Astrocyte of the cerebellum (primary cell): Measurements from ENCODE around the gene SUSD2.
A peak's percentile ranks its signal among the peaks of the same experiment; 100 is the strongest.

Experiments
- DNase-seq: peaks from one replicate; pipeline ENCODE4 v3.0.0-alpha.2; 2011; ENCODE audit warnings: low read depth
- H3K4me3 ChIP-seq: 2 replicates; pipeline ENCODE4 v1.5.1; 2011; ENCODE audit warnings: mild to moderate bottlenecking, low read depth, low read length, moderate library complexity
- in situ Hi-C: cut with HindIII; loops from 2 replicates; pipeline ENCODE4 v1.10.0; 2017; ENCODE audit warnings: low sequenced_read_pairs
- TF ChIP-seq, protein P1 (sequence below): IDR thresholded peaks from 2 replicates; pipeline ENCODE4 v1.5.1; 2012; ENCODE audit warnings: low read length, low read depth, moderate library complexity, mild to moderate bottlenecking; ENCODE audit errors: missing control alignments

SUSD2 gene

DNA sequence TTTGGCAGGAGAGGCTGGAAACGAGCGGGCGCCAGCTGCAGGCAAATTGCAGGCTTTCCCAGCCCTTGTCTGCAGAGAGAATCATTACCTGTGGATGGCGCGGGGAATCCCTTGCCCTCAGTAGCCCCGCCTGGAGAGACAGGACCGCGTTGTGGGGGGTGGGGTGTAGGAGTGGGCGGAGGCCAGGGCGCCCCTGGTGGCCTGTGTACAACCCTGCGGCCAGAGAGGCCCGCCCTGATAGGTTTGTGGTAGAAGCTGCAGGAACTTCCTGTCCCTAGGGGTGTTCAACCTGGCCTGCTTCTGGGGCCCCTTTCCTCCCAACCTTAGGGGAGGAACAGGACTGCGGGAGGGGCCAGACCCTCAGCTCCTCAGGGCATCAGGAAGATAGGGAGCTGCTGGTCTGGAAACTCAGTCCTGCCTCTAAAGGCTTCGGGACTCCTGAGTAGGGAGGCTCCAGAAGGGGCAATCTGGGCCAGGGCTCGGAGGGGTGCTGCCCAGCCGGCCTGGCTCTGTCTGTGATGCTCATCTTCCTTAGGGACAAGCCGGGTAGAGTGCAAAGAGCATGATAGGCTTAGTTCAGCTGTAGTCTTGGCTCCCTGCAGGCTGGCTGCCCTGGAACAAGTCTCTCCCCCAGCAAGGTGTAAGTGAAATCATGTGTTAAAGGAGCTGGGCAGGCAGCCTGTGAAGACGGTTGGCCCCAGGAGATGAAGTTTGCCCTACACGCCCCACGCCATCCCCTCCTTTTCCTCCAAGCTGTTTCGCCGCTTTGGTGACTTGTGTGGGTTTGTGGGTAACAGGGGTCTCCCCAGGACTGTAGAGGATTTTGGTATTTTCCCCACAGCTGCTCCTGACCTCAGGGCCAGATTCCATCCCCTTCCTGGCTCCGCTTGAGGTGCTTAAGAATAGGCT, 24.1 kb upstream of the SUSD2 start:
- no peak for DNase-seq
- H3K4me3 ChIP-seq, result peak overlapping the region; percentile 63
- TF ChIP-seq, protein P1, sequence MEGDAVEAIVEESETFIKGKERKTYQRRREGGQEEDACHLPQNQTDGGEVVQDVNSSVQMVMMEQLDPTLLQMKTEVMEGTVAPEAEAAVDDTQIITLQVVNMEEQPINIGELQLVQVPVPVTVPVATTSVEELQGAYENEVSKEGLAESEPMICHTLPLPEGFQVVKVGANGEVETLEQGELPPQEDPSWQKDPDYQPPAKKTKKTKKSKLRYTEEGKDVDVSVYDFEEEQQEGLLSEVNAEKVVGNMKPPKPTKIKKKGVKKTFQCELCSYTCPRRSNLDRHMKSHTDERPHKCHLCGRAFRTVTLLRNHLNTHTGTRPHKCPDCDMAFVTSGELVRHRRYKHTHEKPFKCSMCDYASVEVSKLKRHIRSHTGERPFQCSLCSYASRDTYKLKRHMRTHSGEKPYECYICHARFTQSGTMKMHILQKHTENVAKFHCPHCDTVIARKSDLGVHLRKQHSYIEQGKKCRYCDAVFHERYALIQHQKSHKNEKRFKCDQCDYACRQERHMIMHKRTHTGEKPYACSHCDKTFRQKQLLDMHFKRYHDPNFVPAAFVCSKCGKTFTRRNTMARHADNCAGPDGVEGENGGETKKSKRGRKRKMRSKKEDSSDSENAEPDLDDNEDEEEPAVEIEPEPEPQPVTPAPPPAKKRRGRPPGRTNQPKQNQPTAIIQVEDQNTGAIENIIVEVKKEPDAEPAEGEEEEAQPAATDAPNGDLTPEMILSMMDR, result peak; percentile 84
- in situ Hi-C loops, result no loop called here

DNA sequence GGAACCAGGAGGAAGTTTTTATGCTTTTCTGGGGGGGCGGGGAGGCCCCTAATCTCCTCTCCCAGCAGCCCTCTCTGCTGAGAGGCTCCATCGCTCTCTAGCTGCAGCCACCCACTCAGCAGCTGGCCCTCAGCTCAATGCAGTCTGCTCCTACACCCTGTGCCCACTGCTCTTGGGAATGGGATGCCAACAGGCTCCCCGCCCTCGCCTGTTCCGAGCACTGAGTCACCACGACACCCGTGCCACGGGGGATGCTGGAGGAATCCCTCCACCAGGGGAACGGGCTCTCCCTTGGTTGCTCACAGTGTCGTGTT, 23.5 kb upstream of the SUSD2 start:
- in situ Hi-C loops, result no loop called here
- TF ChIP-seq, protein P1, result no peak
- H3K4me3 ChIP-seq, result no peak overlapping the region
- no peak for DNase-seq

DNA sequence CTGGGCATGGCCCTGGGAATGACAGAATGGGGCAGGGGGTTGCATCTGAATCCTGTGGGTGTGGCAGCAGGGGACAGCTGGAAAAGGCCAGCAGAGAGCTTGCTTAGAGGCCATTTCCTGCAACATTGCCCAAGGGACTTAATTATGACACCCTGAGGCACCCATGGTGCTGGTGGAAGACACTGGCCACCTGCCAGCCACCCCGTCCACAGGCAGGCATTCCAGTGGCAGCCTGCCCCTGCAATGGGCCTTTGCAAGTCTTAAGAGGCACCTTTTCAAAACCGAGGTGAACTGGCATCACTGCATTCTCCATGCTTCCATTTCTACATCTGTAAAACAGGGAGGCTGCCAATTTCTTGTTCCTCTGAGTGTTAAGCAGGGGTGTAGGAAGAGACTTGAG, 21.6 kb upstream of the SUSD2 start:
- H3K4me3 ChIP-seq, result no peak overlapping the region
- TF ChIP-seq, protein P1, result no peak
- DNase-seq, result no peak
- in situ Hi-C loops, result no loop called here

DNA sequence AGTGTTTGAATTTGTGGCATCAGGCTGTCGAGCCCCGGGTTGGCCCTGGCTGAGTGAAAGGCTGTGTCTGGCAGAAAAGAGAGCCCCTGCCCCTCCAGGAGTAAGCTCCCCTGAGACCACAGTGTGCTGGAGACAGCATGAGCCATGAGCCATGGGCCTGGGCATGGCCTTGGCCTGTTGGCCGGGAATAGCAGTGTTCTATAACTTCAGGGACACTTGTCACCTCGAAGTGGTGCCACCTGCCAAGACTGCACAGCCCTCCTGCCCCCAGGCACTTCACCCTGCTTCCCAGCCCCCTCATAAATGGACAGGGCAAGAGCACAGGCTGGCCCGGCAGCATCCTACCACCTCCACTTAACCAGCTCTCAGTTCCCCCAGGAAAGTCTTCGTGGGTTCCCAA, 20.7 kb upstream of the SUSD2 start:
- TF ChIP-seq, protein P1, result no peak
- in situ Hi-C loops, result no loop called here
- no peak for DNase-seq
- no peak overlapping the region for H3K4me3 ChIP-seq

DNA sequence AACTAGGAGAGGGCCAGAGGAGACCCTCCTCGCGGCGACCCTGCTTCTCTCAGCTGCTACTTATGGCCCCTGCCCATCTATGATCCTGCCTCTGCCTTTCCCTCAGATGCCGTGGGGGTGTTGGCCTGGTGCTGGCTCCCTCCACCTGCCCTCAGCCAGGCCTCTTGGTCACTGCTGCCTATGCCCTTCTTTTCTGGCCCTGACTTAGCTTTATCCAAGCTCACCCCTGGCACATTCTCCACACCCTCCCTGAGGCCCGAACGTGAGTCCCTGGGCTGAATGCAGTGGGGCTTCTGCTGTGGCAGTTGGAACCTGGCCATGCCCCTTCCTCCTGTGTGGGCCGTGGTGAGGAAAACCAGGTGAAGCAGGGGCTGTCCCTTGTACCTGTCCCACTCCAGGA, 19.8 kb upstream of the SUSD2 start:
- TF ChIP-seq, protein P1, result no peak
- DNase-seq, result no peak
- in situ Hi-C loops, result no loop called here
- no peak overlapping the region for H3K4me3 ChIP-seq

DNA sequence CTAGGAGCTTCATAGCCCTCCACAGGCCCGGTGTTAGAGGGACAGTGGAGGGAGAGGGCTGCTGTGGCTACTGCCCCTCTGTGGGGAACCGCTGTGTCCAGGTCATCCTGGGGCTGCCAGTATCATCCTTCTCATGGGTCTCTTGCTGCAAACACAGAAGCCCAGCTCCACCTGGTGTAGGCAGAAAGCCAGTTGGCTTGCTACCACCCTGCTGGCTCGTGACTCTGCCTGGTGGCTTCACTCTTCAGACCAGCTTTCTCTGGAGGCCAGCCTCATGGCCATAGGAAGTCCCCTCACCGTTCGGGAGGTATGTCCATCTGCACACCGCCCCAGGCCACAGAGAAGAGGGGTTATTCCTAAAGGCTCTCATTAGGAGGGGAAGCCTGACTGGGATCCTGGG, 19.4 kb upstream of the SUSD2 start:
- in situ Hi-C loops, result no loop called here
- DNase-seq, result no peak
- TF ChIP-seq, protein P1, result no peak
- H3K4me3 ChIP-seq, result no peak overlapping the region
